NCI-H1105 (cell line): ENCODE measurements around the gene PURA.
A peak's percentile ranks its signal among the peaks of the same experiment; 100 is the strongest.

Experiments
- DNase-seq: peaks from one replicate; lab custom pipeline; 2025; lab: John Stamatoyannopoulos, UW

Gene PURA

GRCh38 chr5:140113699-140114263 lies at the start of gene PURA:
Gene PURA, plus strand, starts transcription at chr5:140114109. Its CDS starts 73 bp downstream, at chr5:140114182.
- peak; percentile 75 for DNase-seq

GRCh38 chr5:140072812-140073211 lies 41.1 kb upstream of the PURA start:
- no peak for DNase-seq

GRCh38 chr5:140073296-140073695 lies 40.6 kb upstream of the PURA start:
- DNase-seq: no peak

- no peak for DNase-seq
Observed at GRCh38 chr5:140075371-140075770, 38.5 kb upstream of the PURA start.

GRCh38 chr5:140076142-140076541 lies 37.8 kb upstream of the PURA start:
- no peak for DNase-seq

GRCh38 chr5:140076788-140077187 lies 37.1 kb upstream of the PURA start:
- DNase-seq: no peak

- DNase-seq: no peak
Observed at GRCh38 chr5:140083120-140083519, 30.8 kb upstream of the PURA start.

GRCh38 chr5:140083650-140084049 lies 30.3 kb upstream of the PURA start:
- no peak for DNase-seq

- no peak for DNase-seq
Observed at GRCh38 chr5:140084541-140084940, 29.4 kb upstream of the PURA start.

GRCh38 chr5:140090251-140090650 lies 23.7 kb upstream of the PURA start:
- DNase-seq: no peak

- no peak for DNase-seq
Observed at GRCh38 chr5:140093179-140093578, 20.7 kb upstream of the PURA start.

- no peak for DNase-seq
Observed at GRCh38 chr5:140093866-140094265, 20.0 kb upstream of the PURA start.

- DNase-seq: no peak
Observed at GRCh38 chr5:140094889-140095288, 19.0 kb upstream of the PURA start.

GRCh38 chr5:140101179-140101578 lies 12.7 kb upstream of the PURA start:
- DNase-seq: no peak

GRCh38 chr5:140103154-140103553 lies 10.8 kb upstream of the PURA start:
- no peak for DNase-seq

GRCh38 chr5:140104100-140104499 lies 9.8 kb upstream of the PURA start:
- DNase-seq: no peak

- no peak for DNase-seq
Observed at GRCh38 chr5:140106101-140106500, 7.8 kb upstream of the PURA start.

GRCh38 chr5:140106805-140107311 lies 7.1 kb upstream of the PURA start:
- no peak for DNase-seq

- peak; percentile 55 for DNase-seq
Observed at GRCh38 chr5:140107312-140108092, 6.4 kb upstream of the PURA start.

- DNase-seq: peak; percentile 60
Observed at GRCh38 chr5:140108093-140109017, 5.6 kb upstream of the PURA start.

GRCh38 chr5:140109018-140109758 lies 4.7 kb upstream of the PURA start:
- DNase-seq: no peak
